Liver (tissue), 9 donors: ENCODE data around the gene SLCO4A1. TPM values are rescaled to one million over a fixed set of nuclear protein-coding genes. Genes with fewer than 3 reads are reported as not detected.

Experiments used
- DNase-seq: peaks from one replicate; pipeline ENCODE4 v3.0.0-alpha.2; 2017; ENCODE audit warnings: low spot score
- H3K27ac ChIP-seq, 2 donors: one replicate each; pipeline ENCODE4 v1.7.0; 2013; ENCODE audit warnings: inconsistent platforms in 2 of 2, low read length in 2 of 2, control low read depth in 1 of 2, low read depth in 1 of 2, mild to moderate bottlenecking in 1 of 2
- H3K27me3 ChIP-seq, 4 donors: one replicate each; pipeline versions ENCODE4 v1.6.1 to v1.7.0; 2013; ENCODE audit warnings: low read length in 3 of 4, inconsistent platforms in 1 of 4, mild to moderate bottlenecking in 1 of 4, moderate library complexity in 1 of 4; ENCODE audit not compliant: control insufficient read depth in 4 of 4, insufficient read depth in 4 of 4
- H3K36me3 ChIP-seq, 4 donors: one replicate each; pipeline versions ENCODE4 v1.6.1 to v1.7.0; 2013; ENCODE audit warnings: low read length in 3 of 4, mild to moderate bottlenecking in 3 of 4, low read depth in 1 of 4, moderate library complexity in 1 of 4; ENCODE audit not compliant: control insufficient read depth in 4 of 4, insufficient read depth in 3 of 4
- H3K4me1 ChIP-seq, 4 donors: one replicate each; pipeline versions ENCODE4 v1.6.1 to v1.7.0; 2013; ENCODE audit warnings: low read length in 3 of 4, mild to moderate bottlenecking in 3 of 4, moderate library complexity in 1 of 4; ENCODE audit not compliant: control insufficient read depth in 4 of 4, insufficient read depth in 4 of 4
- H3K4me3 ChIP-seq, 3 donors: one replicate each; pipeline versions ENCODE4 v1.6.1 to v1.7.0; 2013; ENCODE audit warnings: low read length in 3 of 3, control low read depth in 1 of 3, low read depth in 1 of 3, mild to moderate bottlenecking in 1 of 3
- H3K9ac ChIP-seq, 2 donors: one replicate each; pipeline ENCODE4 v1.7.0; 2013; ENCODE audit warnings: low read length in 2 of 2, mild to moderate bottlenecking in 2 of 2, moderate library complexity in 2 of 2, control low read depth in 1 of 2, low read depth in 1 of 2
- H3K9me3 ChIP-seq, 4 donors: one replicate each; pipeline versions ENCODE4 v1.6.1 to v1.7.0; 2013; ENCODE audit warnings: low read length in 3 of 4; ENCODE audit not compliant: control insufficient read depth in 4 of 4
- ATF3 ChIP-seq: IDR thresholded peaks from 2 replicates; pipeline ENCODE4 v1.6.1; 2016; ENCODE audit warnings: antibody characterized with exemption
- FOXA1 ChIP-seq: IDR thresholded peaks from 2 replicates; pipeline ENCODE4 v1.6.1; 2016; ENCODE audit warnings: antibody characterized with exemption
- GABPA ChIP-seq, 2 donors: IDR thresholded peaks in 1 of 2; conservative IDR thresholded peaks in 1 of 2; 2 replicates each; pipeline ENCODE4 v1.6.1; 2016; ENCODE audit warnings: antibody characterized with exemption in 2 of 2, mild to moderate bottlenecking in 1 of 2, moderate library complexity in 1 of 2
- HNF4A ChIP-seq, 2 donors: conservative IDR thresholded peaks; 2 replicates each; pipeline ENCODE4 v1.6.1; 2016; ENCODE audit warnings: antibody characterized with exemption in 2 of 2, mild to moderate bottlenecking in 2 of 2
- HNF4G ChIP-seq: IDR thresholded peaks from 2 replicates; pipeline ENCODE4 v1.6.1; 2016; ENCODE audit warnings: antibody characterized with exemption
- JUND ChIP-seq, 2 donors: IDR thresholded peaks; 2 replicates each; pipeline ENCODE4 v1.6.1; 2016; ENCODE audit warnings: antibody characterized with exemption in 2 of 2
- MAX ChIP-seq: IDR thresholded peaks from 2 replicates; pipeline ENCODE4 v1.6.1; 2016; ENCODE audit warnings: antibody characterized with exemption
- NR2F2 ChIP-seq: IDR thresholded peaks from 2 replicates; pipeline ENCODE4 v1.6.1; 2016; ENCODE audit warnings: antibody characterized with exemption
- REST ChIP-seq: IDR thresholded peaks from 2 replicates; pipeline ENCODE4 v1.6.1; 2016; ENCODE audit warnings: antibody characterized with exemption, mild to moderate bottlenecking
- ZBTB33 ChIP-seq: IDR thresholded peaks from 2 replicates; pipeline ENCODE4 v1.6.1; 2016; ENCODE audit warnings: antibody characterized with exemption
- WGBS: extraction: QIAGEN DNeasy Blood & Tissue Kit; methylation state at CpG from one replicate; pipeline ENCODE4 v1.1.7; 2013; 5-methylcytosine and 5-hydroxymethylcytosine counted together
- polyA plus RNA-seq, 2 donors: library from polyadenylated mRNA; stranded (reverse) in 1 of 2; unstranded in 1 of 2; fragments of 200-250 nt in 1 of 2; fragments of >200 nt in 1 of 2; fragmentation: Nextera tagmentation in 1 of 2; extraction: Ambion mirVana in 1 of 2; gene quantifications; one replicate each; pipeline versions ENCODE4 v1.2.1 to v1.2.3, GENCODE V29; 2013 to 2015
- total RNA-seq, 2 donors: library from RNA; depleted of rRNA; stranded (reverse); fragments of >200 nt; gene quantifications; one replicate each; pipeline ENCODE4 v1.2.3, GENCODE V29; 2014
- donor health status: healthy.
- donor health status: healthy.
- donor health status: healthy.
- donor health status: healthy.
- donor health status: healthy.

Gene SLCO4A1
- total and polyA plus RNA-seq, 4 donors, result 1.3 to 4.3 (median 2.6) TPM

GRCh38 chr20:62712606-62713005 lies 70.3 kb downstream of the SLCO4A1 start (continued):
- no peak for TF ChIP-seq REST

- no peak overlapping the region for H3K9ac ChIP-seq
- H3K4me3 ChIP-seq, result no peak overlapping the region
- no peaks in the 10 kb centered on the region for H3K4me1 ChIP-seq
- H3K27ac ChIP-seq, result no peak overlapping the region
- no peak for DNase-seq
- peaks cover 0 to 5% (median 4%) of the 10 kb centered on the region in 4 donors for H3K27me3 ChIP-seq
- no peaks in the 10 kb centered on the region for H3K36me3 ChIP-seq
- TF ChIP-seq NR2F2 (no peak), MAX (no peak), JUND (IDR thresholded peaks at IDR 0.05) (no peak), ZBTB33 (no peak)
- H3K9me3 ChIP-seq, result no peaks in the 10 kb centered on the region
- WGBS, result 92% methylated on average over 10 of the region's 10 CpGs
Measured at GRCh38 chr20:62714006-62714405, 71.7 kb downstream of the SLCO4A1 start.

GRCh38 chr20:62714799-62715198 lies 72.5 kb downstream of the SLCO4A1 start:
- Histone ChIP-seq H3K9ac (no peak overlapping the region), H3K27me3 (peaks cover 0 to 5% (median under 1%) of the 10 kb centered on the region in 4 donors), H3K4me1 (no peaks in the 10 kb centered on the region), H3K36me3 (no peaks in the 10 kb centered on the region), H3K27ac (no peak overlapping the region), H3K4me3 (no peak overlapping the region), H3K9me3 (no peaks in the 10 kb centered on the region)
- 85% methylated on average over 6 of the region's 6 CpGs for WGBS
- TF ChIP-seq REST (no peak), FOXA1 (no peak), GABPA (IDR thresholded peaks at IDR 0.05 in 1 of 2, conservative IDR thresholded peaks at IDR 0.05 in 1 of 2) (no peak), ATF3 (no peak), MAX (no peak), HNF4A (conservative IDR thresholded peaks at IDR 0.05) (no peak), HNF4G (no peak), JUND (IDR thresholded peaks at IDR 0.05) (no peak), NR2F2 (no peak)
- DNase-seq, result no peak
